ENCODE data around the gene MTOR.
"Not testable (repeated sequence)": the region's sequence is repeated elsewhere in the genome, so short reads cannot be mapped to it uniquely, and the experiment has no call there.

The MTOR gene

DNA sequence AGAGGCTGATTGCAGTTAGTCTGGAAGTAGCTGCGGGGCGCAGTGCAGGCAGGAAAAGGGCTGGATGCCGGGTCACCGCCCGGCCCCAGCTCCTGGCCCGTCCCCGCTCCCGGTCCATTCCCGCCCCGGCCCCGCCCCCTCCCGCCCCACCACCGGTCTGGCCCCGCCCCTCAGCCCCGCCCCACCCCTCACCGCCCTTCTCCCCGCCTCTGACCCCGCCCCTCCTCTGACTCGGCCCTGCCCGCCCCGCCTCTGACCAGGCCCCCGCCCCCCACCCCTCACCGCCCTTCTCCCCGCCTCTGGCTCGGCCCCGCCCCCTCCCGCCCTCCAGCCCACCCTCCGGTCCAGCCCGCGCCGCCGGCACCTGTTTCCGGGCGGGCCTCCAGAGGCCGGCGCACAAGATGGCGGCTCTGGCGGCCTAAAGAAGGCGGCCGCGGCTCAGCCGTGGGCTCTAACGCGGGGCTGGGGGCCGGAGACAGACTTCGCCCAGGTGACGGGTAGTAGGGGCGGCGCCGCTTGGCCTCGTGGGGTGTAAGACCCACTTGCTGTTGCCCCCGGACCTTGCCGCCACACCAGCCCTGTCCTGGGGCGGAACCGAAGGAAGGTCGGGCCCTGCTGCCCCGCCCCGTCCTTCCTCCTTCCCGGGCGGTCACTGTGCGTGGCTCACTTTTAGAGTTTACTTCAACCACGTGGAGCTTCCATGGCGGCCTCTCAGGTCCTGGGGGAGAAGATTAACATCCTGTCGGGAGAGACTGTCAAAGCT is 10.7 kb upstream of the MTOR start, which contains the start of gene UBIAD1:
UBIAD1 (plus strand) TSS at position 367 of the 763 bp plus-strand sequence; CDS start at position 701, 334 bp downstream.
- DNase-seq (ENCODE audit: low spot score), result peak; percentile 93
- peak within 1 kb of the TSS; percentile 86 for H3K27ac ChIP-seq
- ChIA-PET POLR2A (ENCODE audit: low non-redundant PET) (interaction anchor here (0.5 to 1.6 kb wide), 2 partner anchors 9 to 11 kb away, joined by 4 to 9 read pairs; partner anchors contain the start of gene MTOR), CTCF (interaction anchor here (0.5 to 1.6 kb wide), 6 partner anchors 9 to 850 kb away, joined by 3 to 4 read pairs (median 3); partner anchors contain the start of gene FBXO6)
- TF ChIP-seq, protein P1, sequence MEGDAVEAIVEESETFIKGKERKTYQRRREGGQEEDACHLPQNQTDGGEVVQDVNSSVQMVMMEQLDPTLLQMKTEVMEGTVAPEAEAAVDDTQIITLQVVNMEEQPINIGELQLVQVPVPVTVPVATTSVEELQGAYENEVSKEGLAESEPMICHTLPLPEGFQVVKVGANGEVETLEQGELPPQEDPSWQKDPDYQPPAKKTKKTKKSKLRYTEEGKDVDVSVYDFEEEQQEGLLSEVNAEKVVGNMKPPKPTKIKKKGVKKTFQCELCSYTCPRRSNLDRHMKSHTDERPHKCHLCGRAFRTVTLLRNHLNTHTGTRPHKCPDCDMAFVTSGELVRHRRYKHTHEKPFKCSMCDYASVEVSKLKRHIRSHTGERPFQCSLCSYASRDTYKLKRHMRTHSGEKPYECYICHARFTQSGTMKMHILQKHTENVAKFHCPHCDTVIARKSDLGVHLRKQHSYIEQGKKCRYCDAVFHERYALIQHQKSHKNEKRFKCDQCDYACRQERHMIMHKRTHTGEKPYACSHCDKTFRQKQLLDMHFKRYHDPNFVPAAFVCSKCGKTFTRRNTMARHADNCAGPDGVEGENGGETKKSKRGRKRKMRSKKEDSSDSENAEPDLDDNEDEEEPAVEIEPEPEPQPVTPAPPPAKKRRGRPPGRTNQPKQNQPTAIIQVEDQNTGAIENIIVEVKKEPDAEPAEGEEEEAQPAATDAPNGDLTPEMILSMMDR (conservative IDR thresholded peaks at IDR 0.05; ENCODE audit: low read depth), result no peak

DNA sequence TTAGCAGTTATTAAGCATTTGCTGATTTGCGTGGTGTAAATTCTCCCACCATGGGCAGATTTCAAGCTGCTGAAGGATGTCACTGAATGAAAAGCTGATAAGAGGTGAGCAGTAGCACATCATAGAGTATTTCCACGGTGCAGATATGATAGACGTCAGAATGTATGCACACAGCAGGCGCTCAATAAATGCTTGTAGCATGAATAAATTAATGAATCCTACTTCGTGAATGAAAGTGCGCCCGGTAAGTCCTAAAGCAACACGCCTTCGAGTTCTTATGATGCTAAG is 10.1 kb upstream of the MTOR start:
- TF ChIP-seq, protein P1 (conservative IDR thresholded peaks at IDR 0.05; ENCODE audit: low read depth), result no peak
- ChIA-PET POLR2A (ENCODE audit: low non-redundant PET) (interaction anchor here (0.5 to 1.6 kb wide), 2 partner anchors 9 to 10 kb away, joined by 4 to 9 read pairs; partner anchors contain the start of gene MTOR), CTCF (interaction anchor here (0.5 to 1.6 kb wide), 3 partner anchors 369 to 505 kb away, joined by 3 to 4 read pairs (median 4); partner anchors contain the start of gene FBXO6)
- H3K27ac ChIP-seq, result peak overlapping the region; percentile 86
- DNase-seq (ENCODE audit: low spot score), result no peak

DNA sequence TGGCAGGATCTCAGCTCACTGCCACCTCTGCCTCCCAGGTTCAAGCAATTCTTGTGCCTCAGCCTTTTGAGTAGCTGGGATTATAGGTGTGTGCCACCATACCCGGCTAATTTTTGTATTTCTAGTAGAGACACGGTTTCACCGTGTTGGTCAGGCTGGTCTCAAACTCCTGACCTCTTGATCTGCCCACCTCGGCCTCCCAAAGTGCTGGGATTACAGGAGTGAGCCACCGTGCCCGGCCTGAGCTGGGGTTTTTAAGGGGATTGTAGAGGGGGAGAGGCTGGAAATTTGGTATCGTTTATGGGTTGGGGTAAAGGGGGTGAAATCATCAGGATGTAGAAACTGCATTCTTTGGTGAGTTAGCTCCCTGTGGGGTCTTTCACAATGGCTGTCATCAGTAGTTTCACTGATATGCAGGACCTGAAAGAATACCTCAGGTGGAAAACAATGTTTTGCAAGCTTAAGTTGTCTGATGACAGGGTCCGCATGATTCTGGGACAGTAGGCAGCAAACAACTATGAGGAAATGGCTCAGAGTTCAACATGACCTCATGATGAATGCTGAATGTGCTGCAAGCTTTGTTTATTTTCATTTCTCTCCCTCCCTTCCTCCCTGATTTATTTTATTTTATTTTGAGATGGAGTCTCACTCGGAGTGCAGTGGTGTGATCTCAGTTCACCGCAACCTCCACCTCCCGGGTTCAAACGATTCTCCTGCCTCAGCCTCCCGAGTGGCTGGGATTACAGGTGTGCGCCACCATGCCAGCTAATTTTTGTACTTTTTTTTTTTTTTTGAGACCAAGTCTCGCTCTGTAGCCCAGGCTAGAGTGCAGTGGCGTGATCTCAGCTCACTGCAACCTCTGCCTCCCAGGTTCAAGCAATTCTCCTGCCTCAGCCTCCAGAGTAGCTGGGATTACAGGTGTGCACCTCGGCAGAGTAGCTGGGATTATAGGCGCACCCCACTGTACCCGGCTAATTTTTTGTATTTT is 5.3 kb upstream of the MTOR start:
- H3K27ac ChIP-seq; DNase-seq (ENCODE audit: low spot score); POLR2A ChIA-PET (ENCODE audit: low non-redundant PET): not testable (repeated sequence)
- CTCF ChIA-PET, result interaction anchor here (1.5 kb wide), 1 partner anchor 229 kb away, joined by 3 read pairs; no protein-coding TSS in a partner anchor

DNA sequence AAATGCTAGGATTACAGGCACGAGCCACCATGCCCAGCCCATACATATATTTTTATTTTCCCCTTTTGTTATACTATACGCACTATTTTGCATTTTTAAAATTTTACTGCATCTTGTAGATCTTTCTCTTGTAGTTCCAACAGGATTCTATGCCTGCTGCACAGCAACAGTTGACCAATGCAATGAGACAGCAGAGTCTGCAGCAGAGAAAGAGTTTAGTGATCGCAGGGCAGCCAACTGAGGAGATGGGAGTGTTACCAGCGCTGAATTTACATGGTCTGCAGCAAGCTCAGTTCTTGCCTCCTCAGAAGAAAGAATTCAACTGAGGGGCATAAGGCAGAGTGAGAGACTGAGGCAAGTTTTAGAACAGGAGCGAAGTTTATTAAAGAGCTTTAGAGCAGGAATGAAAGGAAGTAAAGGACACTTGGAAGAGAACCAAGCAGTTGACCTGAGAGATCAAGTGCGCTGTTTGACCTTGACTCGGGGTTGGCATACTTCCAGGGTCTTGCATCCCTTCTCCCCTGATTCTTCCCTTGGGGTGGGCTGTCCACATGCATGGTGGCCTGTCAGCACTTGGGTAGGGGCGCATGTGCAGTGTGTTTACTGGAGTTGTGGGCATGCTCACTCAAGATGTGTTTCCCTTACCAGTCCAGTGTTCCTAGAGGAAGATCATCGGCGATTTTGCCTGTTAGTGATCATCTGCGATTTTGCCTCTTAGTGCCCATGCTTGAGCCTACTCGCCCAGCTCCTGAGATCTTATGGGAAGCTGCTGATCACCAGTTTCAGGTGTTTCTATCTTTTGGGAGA is 4.1 kb upstream of the MTOR start:
- no peak for DNase-seq (ENCODE audit: low spot score)
- H3K27ac ChIP-seq, result no peak overlapping the region
- ChIA-PET CTCF (interaction anchor here (1.5 kb wide), 1 partner anchor 228 kb away, joined by 3 read pairs; no protein-coding TSS in a partner anchor), POLR2A (ENCODE audit: low non-redundant PET) (no interaction called here)
- TF ChIP-seq, protein P1 (conservative IDR thresholded peaks at IDR 0.05; ENCODE audit: low read depth), result no peak

DNA sequence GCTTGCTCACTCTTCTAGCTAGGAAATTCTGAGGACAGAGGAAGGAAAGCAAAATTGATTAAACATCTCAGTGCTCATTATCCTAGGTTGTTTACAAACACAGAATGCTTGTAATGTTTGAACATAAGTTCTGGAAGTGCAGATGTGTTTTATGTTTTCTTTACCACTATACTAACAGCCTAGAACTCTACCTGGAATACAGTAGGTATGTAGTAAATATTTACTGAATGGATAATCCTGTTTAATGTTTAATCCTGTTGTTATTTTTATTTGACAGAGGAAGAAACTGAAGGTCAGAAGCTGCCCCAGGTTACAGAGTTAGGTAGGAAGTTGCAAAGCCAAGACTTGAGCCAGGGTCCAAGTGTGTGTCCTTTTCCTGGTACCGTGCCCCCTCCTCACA is 6.1 kb downstream of the MTOR start:
- no peak for DNase-seq (ENCODE audit: low spot score)
- CTCF ChIA-PET, result interaction anchor here (0.6 to 1.7 kb wide), 2 partner anchors 14 to 30 kb away, joined by 3 to 4 read pairs; no protein-coding TSS in a partner anchor
- TF ChIP-seq, protein P1 (conservative IDR thresholded peaks at IDR 0.05; ENCODE audit: low read depth), result no peak

DNA sequence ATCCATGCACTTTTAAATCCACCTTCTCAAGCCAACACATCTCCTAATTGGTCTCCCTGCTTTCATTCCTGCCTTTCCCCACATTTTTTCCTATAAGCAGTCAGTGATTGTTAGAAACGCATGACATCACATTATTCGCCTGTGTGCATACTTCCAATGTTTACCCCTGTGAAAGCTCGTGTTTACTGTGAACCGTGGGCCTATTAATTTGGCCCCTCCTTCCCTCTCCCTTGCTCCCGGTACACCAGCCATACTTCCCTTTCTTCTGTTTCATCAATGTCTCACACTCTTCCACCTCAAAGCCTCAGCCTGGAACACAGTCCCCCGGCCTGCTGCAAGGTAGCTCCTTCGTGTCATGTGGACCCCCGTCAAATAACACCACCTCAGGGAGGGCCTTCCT is 9.1 kb downstream of the MTOR start:
- TF ChIP-seq, protein P1 (conservative IDR thresholded peaks at IDR 0.05; ENCODE audit: low read depth), result no peak
- no peak overlapping the region for H3K27ac ChIP-seq
- CTCF ChIA-PET, result interaction anchor here (0.5 to 0.8 kb wide), 2 partner anchors 183 to 1278 kb away, joined by 3 to 4 read pairs; no protein-coding TSS in a partner anchor
- DNase-seq (ENCODE audit: low spot score), result no peak
- POLR2A ChIA-PET (ENCODE audit: low non-redundant PET), result no interaction called here

More for the DNA sequence above, 6.1 kb downstream of the MTOR start:
- POLR2A ChIA-PET (ENCODE audit: low non-redundant PET), result no interaction called here
- no peak overlapping the region for H3K27ac ChIP-seq

Data from RWPE1 (cell line).